Fibroblast of lung (primary cell): ENCODE data around the gene CARS1. TPM values are rescaled to one million over a fixed set of nuclear protein-coding genes. Genes with fewer than 3 reads are reported as not detected.

Experiments used
- DNase-seq, 2 donors: peaks; one replicate each; pipeline versions ENCODE4 v3.0.0 to v3.0.0-alpha.2; 2010; ENCODE audit warnings: low read depth in 2 of 2
- H2AFZ ChIP-seq: 2 replicates; pipeline ENCODE4 v1.5.1; 2012; ENCODE audit warnings: low read length, control low read depth, inconsistent platforms
- H3K27ac ChIP-seq: 2 replicates; pipeline ENCODE4 v1.5.1; 2011; ENCODE audit warnings: low read length, control low read depth; ENCODE audit not compliant: insufficient read depth
- H3K27me3 ChIP-seq: 2 replicates; pipeline ENCODE4 v1.5.1; 2011; ENCODE audit warnings: mild to moderate bottlenecking, low read length; ENCODE audit not compliant: control insufficient read depth, insufficient read depth
- H3K36me3 ChIP-seq: 2 replicates; pipeline ENCODE4 v1.5.1; 2011; ENCODE audit warnings: low read length; ENCODE audit not compliant: control insufficient read depth, insufficient read depth
- H3K4me1 ChIP-seq: 2 replicates; pipeline ENCODE4 v1.5.1; 2011; ENCODE audit warnings: low read length; ENCODE audit not compliant: control insufficient read depth, insufficient read depth; ENCODE audit errors: extremely low read depth
- H3K4me2 ChIP-seq: 2 replicates; pipeline ENCODE4 v1.5.1; 2011; ENCODE audit warnings: low read length, control low read depth; ENCODE audit not compliant: insufficient read depth; ENCODE audit errors: extremely low read depth
- H3K4me3 ChIP-seq, 4 experiments: fragments of 200-600 bp in 1 of 4; sonication (generic) in 1 of 4; replicated peaks in 1 of 4; 2 replicates each; pipeline ENCODE4 v1.5.1; 2011 to 2016; ENCODE audit warnings: low read length in 4 of 4, low read depth in 3 of 4, mild to moderate bottlenecking in 3 of 4, control low read depth in 2 of 4, inconsistent platforms in 1 of 4, mixed read lengths in 1 of 4; ENCODE audit not compliant: insufficient read depth in 1 of 4; ENCODE audit errors: control extremely low read depth in 1 of 4
- H3K79me2 ChIP-seq: 2 replicates; pipeline ENCODE4 v1.5.1; 2012; ENCODE audit warnings: mild to moderate bottlenecking, low read length, inconsistent platforms; ENCODE audit not compliant: control insufficient read depth, insufficient read depth
- H3K9ac ChIP-seq: 2 replicates; pipeline ENCODE4 v1.5.1; 2011; ENCODE audit warnings: mild to moderate bottlenecking, low read length, control low read depth; ENCODE audit not compliant: insufficient read depth
- H3K9me3 ChIP-seq: 2 replicates; pipeline ENCODE4 v1.5.1; 2012; ENCODE audit warnings: low read depth, low read length; ENCODE audit not compliant: control insufficient read depth, insufficient read depth
- H4K20me1 ChIP-seq: 2 replicates; pipeline ENCODE4 v1.5.1; 2011; ENCODE audit warnings: low read length; ENCODE audit not compliant: control insufficient read depth, insufficient read depth; ENCODE audit errors: extremely low read depth
- EZH2 ChIP-seq: IDR thresholded peaks from 2 replicates; pipeline ENCODE4 v1.5.1; 2012; ENCODE audit warnings: low read length, control low read depth, mild to moderate bottlenecking; ENCODE audit errors: missing control alignments
- polyA plus RNA-seq, 2 donors: library from polyadenylated mRNA; depleted of rRNA in 1 of 2; stranded (reverse) in 1 of 2; unstranded in 1 of 2; fragments of >200 nt; gene quantifications; 2 replicates each; pipeline ENCODE4 v1.2.1, GENCODE V29; 2011 to 2012; ENCODE audit warnings: missing spikeins in 1 of 2
- total RNA-seq: library from RNA; depleted of rRNA; stranded (reverse); fragments of >200 nt; gene quantifications from 2 replicates; pipeline ENCODE4 v1.2.1, GENCODE V29; 2014
- TF ChIP-seq, protein P1 (sequence below), 2 donors: IDR thresholded peaks in 1 of 2; conservative IDR thresholded peaks in 1 of 2; 1 replicate in 1 of 2; 2 replicates in 1 of 2; pipeline ENCODE4 v1.5.1; 2011 to 2012; ENCODE audit warnings: low read length in 2 of 2, control low read depth in 1 of 2, inconsistent platforms in 1 of 2, low read depth in 1 of 2, mild to moderate bottlenecking in 1 of 2

The CARS1 gene
- total and polyA plus RNA-seq, 2 donors (not counting 1 experiment from before 2014, with no cell fraction given): 67.5 to 149 TPM

DNA sequence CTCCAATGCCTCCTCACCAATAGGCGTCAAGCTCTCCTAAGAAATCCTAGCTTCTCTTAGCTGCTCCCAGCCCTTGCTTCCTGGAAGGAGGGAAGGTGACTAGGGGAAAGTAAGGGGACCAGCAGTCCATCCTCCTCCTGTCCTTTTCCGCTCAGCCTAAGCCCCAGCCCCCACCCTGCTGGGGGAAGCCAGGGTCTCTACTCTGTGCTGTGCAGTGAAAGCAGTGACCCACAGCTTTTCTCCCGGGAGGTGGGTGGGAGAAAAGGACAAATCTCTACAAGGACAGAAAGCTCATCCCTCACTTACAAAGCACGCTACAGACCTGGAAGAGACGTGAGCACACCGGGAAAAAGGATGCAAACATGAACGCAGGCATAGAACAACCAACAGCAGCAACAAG is 97.1 kb downstream of the CARS1 start:
- Histone ChIP-seq H4K20me1 (no peaks in the 10 kb centered on the region), H3K9ac (no peak overlapping the region), H3K79me2 (peaks cover 19% of the 10 kb centered on the region), H3K4me2 (no peak overlapping the region), H2AFZ (no peak overlapping the region), H3K36me3 (peaks cover 20% of the 10 kb centered on the region), H3K4me1 (no peaks in the 10 kb centered on the region), H3K27me3 (no peaks in the 10 kb centered on the region), H3K4me3 (no peak overlapping the region), H3K9me3 (no peaks in the 10 kb centered on the region), H3K27ac (no peak overlapping the region)
- no peak for DNase-seq
- TF ChIP-seq EZH2: no peak
- TF ChIP-seq, protein P1, sequence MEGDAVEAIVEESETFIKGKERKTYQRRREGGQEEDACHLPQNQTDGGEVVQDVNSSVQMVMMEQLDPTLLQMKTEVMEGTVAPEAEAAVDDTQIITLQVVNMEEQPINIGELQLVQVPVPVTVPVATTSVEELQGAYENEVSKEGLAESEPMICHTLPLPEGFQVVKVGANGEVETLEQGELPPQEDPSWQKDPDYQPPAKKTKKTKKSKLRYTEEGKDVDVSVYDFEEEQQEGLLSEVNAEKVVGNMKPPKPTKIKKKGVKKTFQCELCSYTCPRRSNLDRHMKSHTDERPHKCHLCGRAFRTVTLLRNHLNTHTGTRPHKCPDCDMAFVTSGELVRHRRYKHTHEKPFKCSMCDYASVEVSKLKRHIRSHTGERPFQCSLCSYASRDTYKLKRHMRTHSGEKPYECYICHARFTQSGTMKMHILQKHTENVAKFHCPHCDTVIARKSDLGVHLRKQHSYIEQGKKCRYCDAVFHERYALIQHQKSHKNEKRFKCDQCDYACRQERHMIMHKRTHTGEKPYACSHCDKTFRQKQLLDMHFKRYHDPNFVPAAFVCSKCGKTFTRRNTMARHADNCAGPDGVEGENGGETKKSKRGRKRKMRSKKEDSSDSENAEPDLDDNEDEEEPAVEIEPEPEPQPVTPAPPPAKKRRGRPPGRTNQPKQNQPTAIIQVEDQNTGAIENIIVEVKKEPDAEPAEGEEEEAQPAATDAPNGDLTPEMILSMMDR (conservative IDR thresholded peaks at IDR 0.05 in 1 of 2, IDR thresholded peaks at IDR 0.05 in 1 of 2; ENCODE audit: low read depth in 1 of 2, low read length in 2 of 2): no peak

DNA sequence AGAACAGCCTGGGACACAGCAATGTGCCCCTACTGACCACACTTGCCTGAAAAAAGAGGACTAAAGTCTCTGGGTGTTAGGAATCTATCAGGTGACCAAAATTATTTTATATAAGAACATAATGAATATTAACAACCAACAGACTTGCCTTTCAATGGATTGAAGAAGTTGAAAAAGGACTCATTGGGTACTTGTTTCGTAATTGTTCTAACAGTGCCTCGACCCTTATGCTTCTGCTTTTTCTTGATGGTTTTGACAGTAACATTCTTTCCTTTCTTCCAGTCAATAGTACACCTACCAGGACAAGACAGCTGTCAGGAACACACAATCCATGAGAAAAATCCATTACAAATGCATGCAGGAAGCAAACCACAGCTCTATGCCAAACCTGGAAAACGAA is 99.0 kb downstream of the CARS1 start:
- H2AFZ ChIP-seq: no peak overlapping the region
- peaks cover 15% of the 10 kb centered on the region for H3K36me3 ChIP-seq
- H3K4me2 ChIP-seq: no peak overlapping the region
- no peaks in the 10 kb centered on the region for H4K20me1 ChIP-seq
- H3K79me2 ChIP-seq: peaks cover 14% of the 10 kb centered on the region
- no peaks in the 10 kb centered on the region for H3K4me1 ChIP-seq
- no peak for DNase-seq
- H3K27me3 ChIP-seq: no peaks in the 10 kb centered on the region
- no peak for TF ChIP-seq EZH2
- TF ChIP-seq, protein P1 (conservative IDR thresholded peaks at IDR 0.05 in 1 of 2, IDR thresholded peaks at IDR 0.05 in 1 of 2; ENCODE audit: low read depth in 1 of 2, low read length in 2 of 2): no peak
- H3K4me3 ChIP-seq: no peak overlapping the region
- H3K27ac ChIP-seq: no peak overlapping the region
- H3K9ac ChIP-seq: no peak overlapping the region
- no peaks in the 10 kb centered on the region for H3K9me3 ChIP-seq

DNA sequence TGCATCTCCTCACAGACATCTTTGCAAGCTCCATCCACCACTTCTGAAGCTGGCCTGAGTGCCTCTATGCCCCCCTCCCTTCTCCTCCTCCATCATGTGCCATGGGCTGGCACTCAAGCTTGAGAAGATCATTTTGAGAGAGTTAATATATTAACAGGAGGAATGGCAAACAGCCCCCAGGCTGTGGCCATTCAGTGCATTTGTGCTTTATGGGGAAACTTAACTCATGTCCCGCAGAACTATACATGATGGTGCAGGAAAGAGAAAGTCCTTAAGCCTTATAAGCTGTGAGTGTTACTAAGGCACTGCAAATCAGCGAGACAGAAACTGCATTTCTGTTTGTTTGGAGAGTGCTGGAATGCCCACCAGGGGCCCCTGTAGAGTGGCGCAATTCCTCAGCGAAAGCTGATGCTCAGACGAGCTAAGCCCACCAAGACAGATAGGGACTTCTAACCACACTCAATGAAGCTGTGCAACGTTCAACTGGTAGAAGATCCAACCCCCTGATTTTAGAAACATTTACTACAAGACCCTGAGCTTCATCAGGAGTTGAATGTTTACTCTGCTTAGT is 101.2 kb downstream of the CARS1 start:
- Histone ChIP-seq H4K20me1 (no peaks in the 10 kb centered on the region), H3K9ac (no peak overlapping the region), H3K4me2 (no peak overlapping the region), H3K27ac (no peak overlapping the region), H3K79me2 (peaks cover 7% of the 10 kb centered on the region), H3K9me3 (no peaks in the 10 kb centered on the region), H3K4me1 (peaks cover 12% of the 10 kb centered on the region), H3K27me3 (no peaks in the 10 kb centered on the region), H3K36me3 (peaks cover 10% of the 10 kb centered on the region), H3K4me3 (no peak overlapping the region), H2AFZ (no peak overlapping the region)
- no peak for DNase-seq
- no peak for TF ChIP-seq EZH2
- TF ChIP-seq, protein P1 (conservative IDR thresholded peaks at IDR 0.05 in 1 of 2, IDR thresholded peaks at IDR 0.05 in 1 of 2; ENCODE audit: low read depth in 1 of 2, low read length in 2 of 2): no peak
